ENCODE results near the gene LACRT.
A peak's percentile ranks its signal among the peaks of the same experiment; 100 is the strongest.

LACRT gene

GRCh38 chr12:54593135-54593534 is 41.6 kb downstream of the LACRT start:
- TF ChIP-seq TCF12 (IDR thresholded peaks at IDR 0.05; ENCODE audit: low read depth) (no peak), YY1 (IDR thresholded peaks at IDR 0.05; ENCODE audit: low read depth) (no peak), USF1 (IDR thresholded peaks at IDR 0.05) (no peak), CREB1 (IDR thresholded peaks at IDR 0.05; ENCODE audit: low read depth) (no peak), EGR1 (IDR thresholded peaks at IDR 0.05) (no peak), NFIC (IDR thresholded peaks at IDR 0.05) (no peak), FOXM1 (IDR thresholded peaks at IDR 0.05; ENCODE audit: borderline replicate concordance, low read depth) (no peak), ZBTB7A (IDR thresholded peaks at IDR 0.05; ENCODE audit: low read depth) (no peak), TEAD4 (IDR thresholded peaks at IDR 0.05) (no peak), EP300 (IDR thresholded peaks at IDR 0.05; ENCODE audit: borderline replicate concordance) (no peak)

GRCh38 chr12:54592316-54592715 is 42.4 kb downstream of the LACRT start:
- TF ChIP-seq TAF1 (IDR thresholded peaks at IDR 0.05; ENCODE audit: low read depth): no peak
- TF ChIP-seq NFIC (IDR thresholded peaks at IDR 0.05): peak; percentile 42; the same call in 1 of the 2 replicates

GRCh38 chr12:54590978-54591591 is 43.6 kb downstream of the LACRT start:
- no peak for TF ChIP-seq NFIC (IDR thresholded peaks at IDR 0.05)

- no peak for TF ChIP-seq TEAD4 (IDR thresholded peaks at IDR 0.05)
- no peak for TF ChIP-seq EGR1 (IDR thresholded peaks at IDR 0.05)
- TF ChIP-seq REST (IDR thresholded peaks at IDR 0.05; ENCODE audit: low read depth): no peak
- no peak for TF ChIP-seq FOXM1 (IDR thresholded peaks at IDR 0.05; ENCODE audit: borderline replicate concordance, low read depth)
- TF ChIP-seq ZBTB7A (IDR thresholded peaks at IDR 0.05; ENCODE audit: low read depth): no peak
- TF ChIP-seq USF1 (IDR thresholded peaks at IDR 0.05): no peak
- TF ChIP-seq MAX (IDR thresholded peaks at IDR 0.05): no peak
- TF ChIP-seq TCF12 (IDR thresholded peaks at IDR 0.05; ENCODE audit: low read depth): no peak
- no peak for TF ChIP-seq CREB1 (IDR thresholded peaks at IDR 0.05; ENCODE audit: low read depth)
- no peak for TF ChIP-seq NFIC (IDR thresholded peaks at IDR 0.05)
- TF ChIP-seq YY1 (IDR thresholded peaks at IDR 0.05; ENCODE audit: low read depth): no peak
- TF ChIP-seq RAD21 (IDR thresholded peaks at IDR 0.05; ENCODE audit: low read depth): no peak
- no peak for TF ChIP-seq TAF1 (IDR thresholded peaks at IDR 0.05; ENCODE audit: low read depth)
These were observed 44.7 kb downstream of the LACRT start for GRCh38 chr12:54589964-54590363.

- TF ChIP-seq TAF1 (IDR thresholded peaks at IDR 0.05; ENCODE audit: low read depth): no peak
- TF ChIP-seq MAX (IDR thresholded peaks at IDR 0.05): no peak
- TF ChIP-seq TEAD4 (IDR thresholded peaks at IDR 0.05): no peak
- TF ChIP-seq FOXM1 (IDR thresholded peaks at IDR 0.05; ENCODE audit: borderline replicate concordance, low read depth): no peak
- TF ChIP-seq USF1 (IDR thresholded peaks at IDR 0.05): no peak
- TF ChIP-seq CREB1 (IDR thresholded peaks at IDR 0.05; ENCODE audit: low read depth): no peak
- no peak for TF ChIP-seq ZBTB7A (IDR thresholded peaks at IDR 0.05; ENCODE audit: low read depth)
- no peak for TF ChIP-seq RAD21 (IDR thresholded peaks at IDR 0.05; ENCODE audit: low read depth)
- no peak for TF ChIP-seq NFIC (IDR thresholded peaks at IDR 0.05)
- TF ChIP-seq CEBPB (IDR thresholded peaks at IDR 0.05): no peak
- TF ChIP-seq EP300 (IDR thresholded peaks at IDR 0.05; ENCODE audit: borderline replicate concordance): no peak
- no peak for TF ChIP-seq YY1 (IDR thresholded peaks at IDR 0.05; ENCODE audit: low read depth)
- no peak for TF ChIP-seq TCF12 (IDR thresholded peaks at IDR 0.05; ENCODE audit: low read depth)
- no peak for TF ChIP-seq EGR1 (IDR thresholded peaks at IDR 0.05)
- TF ChIP-seq REST (IDR thresholded peaks at IDR 0.05; ENCODE audit: low read depth): no peak
These were observed 45.8 kb downstream of the LACRT start for GRCh38 chr12:54588890-54589267.
